HCT116 (cell line): ENCODE data around the gene PRPS1. TPM values are rescaled to one million over a fixed set of nuclear protein-coding genes. Genes with fewer than 3 reads are reported as not detected.

Source experiments
- ATAC-seq: fragments of 200-7000 bp; cut with Tn5 transposase; 2 replicates; pipeline ENCODE4 v1.9.1; 2020; ENCODE audit warnings: mild to moderate bottlenecking, moderate library complexity
- BruUV-seq: library from RNA; stranded (reverse); fragments of 400-500 nt; replicated peaks from 2 replicates; lab custom pipeline; 2021; lab: Mats Ljungman, UMichigan
- CTCF ChIA-PET: fragments of 300-600 bp; sonication (Branson Sonifier 250); formaldehyde crosslinking; loops from one replicate; lab custom pipeline; 2021; ENCODE audit warnings: antibody characterized with exemption; lab: Charles Lee
- POLR2A ChIA-PET: fragments of 300-600, 350-600 bp; sonication (Branson Sonifier 250); formaldehyde crosslinking; loops from one replicate; lab custom pipeline; 2021; ENCODE audit warnings: antibody characterized with exemption; lab: Charles Lee
- RAD21 ChIA-PET, 2 experiments: fragments of 300-600 bp; sonication (Branson Sonifier 250); formaldehyde crosslinking; loops; one replicate each; lab custom pipeline; 2023; ENCODE audit warnings: low total read pairs in 2 of 2; ENCODE audit not compliant: uncharacterized antibody in 2 of 2, unreplicated experiment in 2 of 2, low non-redundant PET in 1 of 2; lab: Charles Lee
- DNase-seq: peaks from one replicate; pipeline ENCODE4 v3.0.0-alpha.2; 2010; ENCODE audit warnings: low read depth, low spot score
- H2AFZ ChIP-seq: fragments of 200-600 bp; shearing (Covaris generic), sonication (generic); 2 replicates; pipeline ENCODE4 v1.6.1; 2017; ENCODE audit warnings: low read depth, mixed run types, mixed read lengths, antibody characterized with exemption, low read length; ENCODE audit not compliant: poor library complexity, severe bottlenecking
- H3K27ac ChIP-seq: 2 replicates; pipeline ENCODE4 v1.5.1; 2012; ENCODE audit warnings: low read depth, low read length
- H3K27me3 ChIP-seq: fragments of 200-600 bp; sonication (generic); 2 replicates; pipeline ENCODE4 v1.6.1; 2016; ENCODE audit warnings: mixed run types, low read length, mixed read lengths; ENCODE audit not compliant: insufficient read depth
- H3K36me3 ChIP-seq, 2 experiments: fragments of 200-500 bp in 1 of 2; fragments of 200-600 bp in 1 of 2; sonication (Bioruptor generic) in 1 of 2; sonication (generic) in 1 of 2; 2 replicates each; pipeline versions ENCODE4 v1.5.1 to v1.6.1; 2014 to 2016; ENCODE audit warnings: low read length in 2 of 2, inconsistent platforms in 1 of 2, mixed read lengths in 1 of 2, mixed run types in 1 of 2; ENCODE audit not compliant: insufficient read depth in 2 of 2, control insufficient read depth in 1 of 2
- H3K4me1 ChIP-seq, 2 experiments: fragments of 200-600 bp in 1 of 2; sonication (generic) in 1 of 2; 2 replicates each; pipeline versions ENCODE4 v1.5.1 to v1.6.1; 2012 to 2017; ENCODE audit warnings: low read length in 2 of 2, inconsistent platforms in 1 of 2, mild to moderate bottlenecking in 1 of 2, mixed read lengths in 1 of 2, mixed run types in 1 of 2, moderate library complexity in 1 of 2; ENCODE audit not compliant: insufficient read depth in 2 of 2, control insufficient read depth in 1 of 2
- H3K4me2 ChIP-seq: fragments of 200-600 bp; sonication (generic); 2 replicates; pipeline ENCODE4 v1.6.1; 2017; ENCODE audit warnings: mixed run types, low read length, mixed read lengths
- H3K4me3 ChIP-seq, 2 experiments: fragments of 200-600 bp in 1 of 2; sonication (generic) in 1 of 2; replicated peaks in 1 of 2; 2 replicates each; pipeline ENCODE4 v1.5.1; 2011 to 2016; ENCODE audit warnings: low read length in 2 of 2, control low read depth in 1 of 2, low read depth in 1 of 2, mild to moderate bottlenecking in 1 of 2, mixed read lengths in 1 of 2, mixed run types in 1 of 2
- H3K79me2 ChIP-seq: fragments of 200-600 bp; sonication (generic); 2 replicates; pipeline ENCODE4 v1.6.1; 2017; ENCODE audit warnings: mild to moderate bottlenecking, mixed run types, low read length, moderate library complexity, mixed read lengths; ENCODE audit not compliant: insufficient read depth
- H3K9ac ChIP-seq: fragments of 200-600 bp; sonication (generic); 2 replicates; pipeline ENCODE4 v1.6.1; 2016; ENCODE audit warnings: low read length, mixed read lengths
- H3K9me2 ChIP-seq: fragments of 200-600 bp; sonication (generic), shearing (Covaris generic); 2 replicates; pipeline ENCODE4 v1.6.1; 2017; ENCODE audit warnings: mixed run types, mild to moderate bottlenecking, moderate library complexity; ENCODE audit not compliant: insufficient read depth
- H3K9me3 ChIP-seq, 2 experiments: fragments of 200-500 bp in 1 of 2; fragments of 200-600 bp in 1 of 2; sonication (Bioruptor generic) in 1 of 2; sonication (generic) in 1 of 2; 2 replicates each; pipeline ENCODE4 v1.6.1; 2014 to 2017; ENCODE audit warnings: low read length in 2 of 2, mixed read lengths in 2 of 2, inconsistent platforms in 1 of 2, low read depth in 1 of 2, mild to moderate bottlenecking in 1 of 2, mixed run types in 1 of 2, moderate library complexity in 1 of 2; ENCODE audit not compliant: control insufficient read depth in 1 of 2, insufficient read depth in 1 of 2
- H4K20me1 ChIP-seq: fragments of 200-600 bp; sonication (generic), shearing (Covaris generic); 2 replicates; pipeline ENCODE4 v1.6.1; 2017; ENCODE audit warnings: mixed run types, mild to moderate bottlenecking, moderate library complexity; ENCODE audit not compliant: insufficient read depth
- CBX3 ChIP-seq: IDR thresholded peaks from 2 replicates; pipeline ENCODE4 v1.6.1; 2012; ENCODE audit warnings: low read depth
- CEBPB ChIP-seq: IDR thresholded peaks from 2 replicates; pipeline ENCODE4 v1.6.1; 2012; ENCODE audit warnings: low read depth
- CTCF ChIP-seq, 3 experiments: fragments of 200-600 bp in 1 of 3; sonication (generic) in 1 of 3; IDR thresholded peaks in 2 of 3; conservative IDR thresholded peaks in 1 of 3; 2 replicates each; pipeline ENCODE4 v1.5.1; 2012 to 2017; ENCODE audit warnings: low read depth in 2 of 3, low read length in 2 of 3, antibody characterized with exemption in 1 of 3, borderline replicate concordance in 1 of 3, control low read depth in 1 of 3, mild to moderate bottlenecking in 1 of 3, mixed read lengths in 1 of 3, mixed run types in 1 of 3, moderate library complexity in 1 of 3; ENCODE audit not compliant: insufficient read depth in 1 of 3
- EGR1 ChIP-seq: IDR thresholded peaks from 2 replicates; pipeline ENCODE4 v1.6.1; 2012; ENCODE audit warnings: low read depth
- ELF1 ChIP-seq: IDR thresholded peaks from 2 replicates; pipeline ENCODE4 v1.6.1; 2012; ENCODE audit warnings: low read depth, borderline replicate concordance
- EZH2 ChIP-seq: fragments of 200-600 bp; sonication (generic); IDR thresholded peaks from 2 replicates; pipeline ENCODE4 v1.6.1; 2017; ENCODE audit warnings: antibody characterized with exemption, mixed run types
- FOSL1 ChIP-seq: IDR thresholded peaks from 2 replicates; pipeline ENCODE4 v1.6.1; 2012; ENCODE audit warnings: low read depth
- JUND ChIP-seq: IDR thresholded peaks from 2 replicates; pipeline ENCODE4 v1.6.1; 2012
- MAX ChIP-seq: IDR thresholded peaks from 2 replicates; pipeline ENCODE4 v1.6.1; 2012
- REST ChIP-seq: IDR thresholded peaks from 2 replicates; pipeline ENCODE4 v1.6.1; 2012; ENCODE audit warnings: low read depth
- ZNF274 ChIP-seq: fragments of 200-500 bp; sonication (Bioruptor generic); IDR thresholded peaks from 2 replicates; pipeline ENCODE4 v1.6.1; 2014; ENCODE audit warnings: mild to moderate bottlenecking, low read depth, low read length, inconsistent platforms
- intact Hi-C: fragments of 100-400 bp; cut with micrococcal nuclease; formaldehyde crosslinking; loops from 2 replicates; pipeline ENCODE4 v1.10.0; 2022
- total RNA-seq: library from RNA; stranded (reverse); gene quantifications from one replicate; pipeline ENCODE4 v1.2.1, GENCODE V29; 2021; ENCODE audit not compliant: unreplicated experiment

PRPS1 gene
- total RNA-seq, 1 experiment from 2014 or later = 62.6 TPM

- Histone ChIP-seq H3K9ac (no peak overlapping the region), H3K9me3 (no peaks in the 10 kb centered on the region), H3K9me2 (no peaks in the 10 kb centered on the region), H3K4me1 (no peaks in the 10 kb centered on the region), H3K79me2 (no peaks in the 10 kb centered on the region; the same call in 1 of the 2 replicates), H3K4me3 (no peak overlapping the region), H3K27me3 (no peaks in the 10 kb centered on the region), H3K36me3 (peaks cover 3 to 13% of the 10 kb centered on the region in 2 experiments; a peak in 2 of 4 replicates), H2AFZ (no peak overlapping the region), H3K4me2 (no peak overlapping the region), H4K20me1 (no peaks in the 10 kb centered on the region), H3K27ac (no peak overlapping the region)
- ATAC-seq = no peak
- intact Hi-C loops = no loop called here
- TF ChIP-seq EZH2 (no peak), EGR1 (no peak), ELF1 (no peak), CEBPB (no peak), MAX (no peak), CBX3 (no peak), FOSL1 (no peak), CTCF (IDR thresholded peaks at IDR 0.05 in 2 of 3, conservative IDR thresholded peaks at IDR 0.05 in 1 of 3; ENCODE audit: borderline replicate concordance in 1 of 3, insufficient read depth in 1 of 3, low read depth in 2 of 3, low read length in 2 of 3) (no peak), REST (no peak), JUND (no peak), ZNF274 (no peak)
- RAD21 ChIA-PET = interaction anchor here in 1 of 2 experiments (0.6 kb wide), 1 partner anchor 729 kb away, joined by 3 read pairs; no protein-coding TSS in a partner anchor
- POLR2A ChIA-PET = no interaction called here
- no TSS peak for BruUV-seq
- CTCF ChIA-PET = no interaction called here
- no peak for DNase-seq
Measured at GRCh38 chrX:107648332-107648731, 20.0 kb downstream of the PRPS1 start.
